PC-3 (cell line): Measurements from ENCODE around the gene GDPD1.

Experiments used
- EZH2 ChIP-seq: fragments of 300-600 bp; sonication (generic); IDR thresholded peaks from one replicate; pipeline ENCODE4 v1.6.1; 2017; ENCODE audit warnings: antibody characterized with exemption, mild to moderate bottlenecking, low read length; ENCODE audit not compliant: unreplicated experiment
- EZH2phosphoT487 ChIP-seq: fragments of 300-600 bp; sonication (generic); IDR thresholded peaks from 2 replicates; pipeline ENCODE4 v1.6.1; 2018; ENCODE audit warnings: mild to moderate bottlenecking, antibody characterized with exemption, low read length, borderline replicate concordance
- TF ChIP-seq, protein P1 (sequence below): fragments of 300-600 bp; sonication (generic); conservative IDR thresholded peaks from 2 replicates; pipeline ENCODE4 v1.5.1; 2017; ENCODE audit warnings: antibody characterized with exemption, low read depth, mild to moderate bottlenecking, low read length

DNA sequence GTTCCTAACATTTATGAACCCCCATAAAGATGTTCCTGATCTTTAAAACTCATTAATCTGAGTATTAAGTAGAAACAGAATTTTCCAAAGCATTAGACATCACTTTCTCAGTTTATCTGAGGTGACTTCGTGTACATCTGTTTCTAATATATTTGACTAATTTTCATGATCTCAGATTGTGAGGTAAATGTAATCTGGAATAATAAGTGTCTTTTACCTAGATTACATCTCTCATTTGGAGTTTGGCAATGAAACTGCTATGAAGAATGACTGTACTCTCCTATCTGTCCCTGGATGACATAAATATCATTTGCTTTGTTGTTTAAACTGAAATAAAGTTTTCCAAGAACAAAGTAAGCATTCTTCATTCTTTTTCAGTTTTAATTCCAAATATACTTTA, 55.3 kb downstream of the GDPD1 start:
- TF ChIP-seq EZH2phosphoT487: no peak
- TF ChIP-seq, protein P1, sequence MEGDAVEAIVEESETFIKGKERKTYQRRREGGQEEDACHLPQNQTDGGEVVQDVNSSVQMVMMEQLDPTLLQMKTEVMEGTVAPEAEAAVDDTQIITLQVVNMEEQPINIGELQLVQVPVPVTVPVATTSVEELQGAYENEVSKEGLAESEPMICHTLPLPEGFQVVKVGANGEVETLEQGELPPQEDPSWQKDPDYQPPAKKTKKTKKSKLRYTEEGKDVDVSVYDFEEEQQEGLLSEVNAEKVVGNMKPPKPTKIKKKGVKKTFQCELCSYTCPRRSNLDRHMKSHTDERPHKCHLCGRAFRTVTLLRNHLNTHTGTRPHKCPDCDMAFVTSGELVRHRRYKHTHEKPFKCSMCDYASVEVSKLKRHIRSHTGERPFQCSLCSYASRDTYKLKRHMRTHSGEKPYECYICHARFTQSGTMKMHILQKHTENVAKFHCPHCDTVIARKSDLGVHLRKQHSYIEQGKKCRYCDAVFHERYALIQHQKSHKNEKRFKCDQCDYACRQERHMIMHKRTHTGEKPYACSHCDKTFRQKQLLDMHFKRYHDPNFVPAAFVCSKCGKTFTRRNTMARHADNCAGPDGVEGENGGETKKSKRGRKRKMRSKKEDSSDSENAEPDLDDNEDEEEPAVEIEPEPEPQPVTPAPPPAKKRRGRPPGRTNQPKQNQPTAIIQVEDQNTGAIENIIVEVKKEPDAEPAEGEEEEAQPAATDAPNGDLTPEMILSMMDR: no peak
- TF ChIP-seq EZH2: no peak
